Measurements from ENCODE around the gene KRTAP17-1. TPM values are rescaled to one million over a fixed set of nuclear protein-coding genes. Genes with fewer than 3 reads are reported as not detected.
"Not testable (repeated sequence)": the region's sequence is repeated elsewhere in the genome, so short reads cannot be mapped to it uniquely, and the experiment has no call there.

Gene KRTAP17-1
- polyA plus RNA-seq, 10 donors, result not detected

GRCh38 chr17:41304091-41304490 is 11.4 kb downstream of the KRTAP17-1 start:
- DNase-seq, result no peak

- no peak for DNase-seq
Measured at GRCh38 chr17:41302981-41303380, 12.5 kb downstream of the KRTAP17-1 start.

- DNase-seq, result no peak
Measured at GRCh38 chr17:41301916-41302901, 13.3 kb downstream of the KRTAP17-1 start, which contains the start of gene KRTAP29-1. KRTAP29-1 (minus strand) TSS chr17:41302851; CDS start chr17:41302851, 0 bp downstream.

GRCh38 chr17:41301204-41301790 is 14.2 kb downstream of the KRTAP17-1 start:
- no peak for DNase-seq

GRCh38 chr17:41298458-41299135 is 16.9 kb downstream of the KRTAP17-1 start:
- no peak for DNase-seq

- DNase-seq, result no peak
Measured at GRCh38 chr17:41296846-41297245, 18.7 kb downstream of the KRTAP17-1 start.

- DNase-seq, result no peak
Measured at GRCh38 chr17:41294016-41294415, 21.5 kb downstream of the KRTAP17-1 start.

GRCh38 chr17:41287050-41287449 is 28.5 kb downstream of the KRTAP17-1 start:
- DNase-seq, result no peak

- DNase-seq, result no peak
Measured at GRCh38 chr17:41284546-41284945, 31.0 kb downstream of the KRTAP17-1 start.

- peak in 1 of 3 donors; percentile 79 for DNase-seq
Measured at GRCh38 chr17:41284043-41284442, 31.5 kb downstream of the KRTAP17-1 start.

GRCh38 chr17:41278176-41278955 is 37.1 kb downstream of the KRTAP17-1 start:
- no peak for DNase-seq

GRCh38 chr17:41275648-41276190 is 39.8 kb downstream of the KRTAP17-1 start, which contains the start of gene KRTAP9-7:
KRTAP9-7 (plus strand) TSS chr17:41275698; CDS start chr17:41275698, 0 bp downstream.
- DNase-seq, result not testable (repeated sequence)

- DNase-seq, result no peak
Measured at GRCh38 chr17:41271858-41272257, 43.7 kb downstream of the KRTAP17-1 start.

GRCh38 chr17:41271323-41271722 is 44.2 kb downstream of the KRTAP17-1 start:
- DNase-seq, result not testable (repeated sequence)

GRCh38 chr17:41267711-41268110 is 47.8 kb downstream of the KRTAP17-1 start:
- DNase-seq, result no peak

- DNase-seq, result no peak
Measured at GRCh38 chr17:41265078-41265477, 50.4 kb downstream of the KRTAP17-1 start, which contains the start of gene KRTAP9-6. KRTAP9-6 (plus strand) TSS chr17:41265378; CDS start chr17:41265378, 0 bp downstream.
